Hematopoietic multipotent progenitor cell treated with erythropoietin and hydrocortisone succinate and interleukin-3 and kit ligand, for 6 days (in vitro differentiated cells): ENCODE measurements around the gene PAK2.
"Not testable (repeated sequence)": the region's sequence is repeated elsewhere in the genome, so short reads cannot be mapped to it uniquely, and the experiment has no call there.

Experiments used
- DNase-seq: peaks from one replicate; pipeline ENCODE4 v3.0.0-alpha.2; 2015

The PAK2 gene

GRCh38 chr3:196739671-196740480, at the start of gene PAK2:
PAK2 (plus strand) TSS chr3:196739857; CDS start chr3:196782647, 42,790 bp downstream.
- DNase-seq, result peak; percentile 96

- no peak for DNase-seq
Measured at GRCh38 chr3:196689941-196690660, 49.6 kb upstream of the PAK2 start.

GRCh38 chr3:196691386-196691785, 48.3 kb upstream of the PAK2 start:
- DNase-seq, result no peak

GRCh38 chr3:196694202-196694638, 45.4 kb upstream of the PAK2 start:
- peak; percentile 78 for DNase-seq

GRCh38 chr3:196694941-196695848, 44.5 kb upstream of the PAK2 start:
- DNase-seq, result no peak

GRCh38 chr3:196695849-196696226, 43.8 kb upstream of the PAK2 start:
- DNase-seq, result no peak

GRCh38 chr3:196697270-196697669, 42.4 kb upstream of the PAK2 start:
- no peak for DNase-seq

GRCh38 chr3:196699749-196700148, 39.9 kb upstream of the PAK2 start:
- DNase-seq, result no peak

GRCh38 chr3:196700801-196701200, 38.9 kb upstream of the PAK2 start:
- peak; percentile 32 for DNase-seq

- no peak for DNase-seq
Measured at GRCh38 chr3:196706327-196706726, 33.3 kb upstream of the PAK2 start.

- DNase-seq, result no peak
Measured at GRCh38 chr3:196706731-196707130, 32.9 kb upstream of the PAK2 start.

GRCh38 chr3:196707566-196707965, 32.1 kb upstream of the PAK2 start:
- DNase-seq, result no peak

- no peak for DNase-seq
Measured at GRCh38 chr3:196708467-196708866, 31.2 kb upstream of the PAK2 start.

GRCh38 chr3:196711838-196712513, 27.7 kb upstream of the PAK2 start, which contains the start of the genes CEP19 and PIGX:
CEP19 (minus strand) TSS chr3:196712250; CDS start chr3:196708657, 3,593 bp downstream.
PIGX (plus strand) TSS chr3:196712377.
- DNase-seq, result peak; percentile 90

- DNase-seq, result peak; percentile 68
Measured at GRCh38 chr3:196712514-196713413, 26.9 kb upstream of the PAK2 start.

- DNase-seq, result not testable (repeated sequence)
Measured at GRCh38 chr3:196717162-196717561, 22.5 kb upstream of the PAK2 start.

- no peak for DNase-seq
Measured at GRCh38 chr3:196721097-196721496, 18.6 kb upstream of the PAK2 start.

GRCh38 chr3:196726788-196727675, 12.6 kb upstream of the PAK2 start:
- DNase-seq, result no peak

- no peak for DNase-seq
Measured at GRCh38 chr3:196735751-196736150, 3.9 kb upstream of the PAK2 start.
